Neural progenitor cell (in vitro differentiated cells): ENCODE measurements around the gene TUBB4B. TPM values are rescaled to one million over a fixed set of nuclear protein-coding genes. Genes with fewer than 3 reads are reported as not detected.

Source experiments
- DNase-seq: peaks from one replicate; pipeline ENCODE4 v3.0.0-alpha.2; 2016; ENCODE audit warnings: low spot score
- H2AFZ ChIP-seq: fragments of 200-600 bp; sonication (generic); replicated peaks from 2 replicates; pipeline ENCODE4 v1.6.1; 2016; ENCODE audit warnings: antibody characterized with exemption
- H3F3A ChIP-seq: fragments of 200-600 bp; sonication (generic); 2 replicates; pipeline ENCODE4 v1.6.1; 2016; ENCODE audit warnings: antibody characterized with exemption, low read depth
- H3K27ac ChIP-seq: fragments of 200-600 bp; sonication (generic); 2 replicates; pipeline ENCODE4 v1.5.1; 2016; ENCODE audit warnings: mild to moderate bottlenecking
- H3K27me3 ChIP-seq: fragments of 200-600 bp; sonication (generic); 2 replicates; pipeline ENCODE4 v1.6.1; 2016; ENCODE audit warnings: mild to moderate bottlenecking, moderate library complexity
- H3K36me3 ChIP-seq: fragments of 200-600 bp; sonication (generic); 2 replicates; pipeline ENCODE4 v1.5.1; 2016
- H3K4me1 ChIP-seq: fragments of 200-600 bp; sonication (generic); 2 replicates; pipeline ENCODE4 v1.6.1; 2016; ENCODE audit warnings: mixed run types
- H3K4me2 ChIP-seq: fragments of 200-600 bp; sonication (generic); 2 replicates; pipeline ENCODE4 v1.6.1; 2016
- H3K4me3 ChIP-seq: fragments of 200-600 bp; sonication (generic); 2 replicates; pipeline ENCODE4 v1.5.1; 2016
- H3K79me2 ChIP-seq: fragments of 200-600 bp; sonication (generic); 2 replicates; pipeline ENCODE4 v1.6.1; 2016; ENCODE audit warnings: low read depth
- H3K9ac ChIP-seq: fragments of 200-600 bp; sonication (generic); 2 replicates; pipeline ENCODE4 v1.6.1; 2016
- H3K9me3 ChIP-seq: fragments of 200-600 bp; sonication (generic); 2 replicates; pipeline ENCODE4 v1.5.1; 2016; ENCODE audit warnings: low read depth
- H4K20me1 ChIP-seq: fragments of 200-600 bp; sonication (generic); 2 replicates; pipeline ENCODE4 v1.6.1; 2016; ENCODE audit warnings: low read depth
- H3K27ac Mint-ChIP-seq: 3 replicates; pipeline ENCODE4 v1.8.0; 2021; ENCODE audit warnings: mixed read lengths
- H3K27me3 Mint-ChIP-seq: 2 replicates; pipeline ENCODE4 v1.8.0; 2022; ENCODE audit warnings: low read depth, mild to moderate bottlenecking, inconsistent platforms, moderate library complexity, mixed read lengths; ENCODE audit not compliant: insufficient read depth
- H3K36me3 Mint-ChIP-seq: 3 replicates; pipeline ENCODE4 v1.8.0; 2021; ENCODE audit warnings: mixed read lengths
- H3K4me1 Mint-ChIP-seq: 3 replicates; pipeline ENCODE4 v1.8.0; 2021; ENCODE audit warnings: mixed read lengths
- H3K4me3 Mint-ChIP-seq: 3 replicates; pipeline ENCODE4 v1.8.0; 2021; ENCODE audit warnings: mild to moderate bottlenecking, moderate library complexity, mixed read lengths
- H3K9me3 Mint-ChIP-seq: 3 replicates; pipeline ENCODE4 v1.8.0; 2020; ENCODE audit warnings: mixed read lengths
- EZH2 ChIP-seq: fragments of 200-600 bp; sonication (generic); IDR thresholded peaks from 2 replicates; pipeline ENCODE4 v1.6.1; 2017; ENCODE audit warnings: antibody characterized with exemption, mild to moderate bottlenecking, moderate library complexity
- EZH2phosphoT487 ChIP-seq: fragments of 200-600 bp; sonication (generic); IDR thresholded peaks from 2 replicates; pipeline ENCODE4 v1.6.1; 2017; ENCODE audit warnings: antibody characterized with exemption
- total RNA-seq: library from RNA; depleted of rRNA; stranded (reverse); fragments of >200 nt; gene quantifications from 2 replicates; pipeline ENCODE4 v1.2.3, GENCODE V29; 2015; ENCODE audit warnings: low replicate concordance
- TF ChIP-seq, protein P1 (sequence below): fragments of 200-600 bp; sonication (generic); IDR thresholded peaks from 2 replicates; pipeline ENCODE4 v1.5.1; 2017; ENCODE audit warnings: antibody characterized with exemption, mild to moderate bottlenecking

Gene TUBB4B
- total RNA-seq, 1 donor from 2014 or later, result 183 TPM

DNA sequence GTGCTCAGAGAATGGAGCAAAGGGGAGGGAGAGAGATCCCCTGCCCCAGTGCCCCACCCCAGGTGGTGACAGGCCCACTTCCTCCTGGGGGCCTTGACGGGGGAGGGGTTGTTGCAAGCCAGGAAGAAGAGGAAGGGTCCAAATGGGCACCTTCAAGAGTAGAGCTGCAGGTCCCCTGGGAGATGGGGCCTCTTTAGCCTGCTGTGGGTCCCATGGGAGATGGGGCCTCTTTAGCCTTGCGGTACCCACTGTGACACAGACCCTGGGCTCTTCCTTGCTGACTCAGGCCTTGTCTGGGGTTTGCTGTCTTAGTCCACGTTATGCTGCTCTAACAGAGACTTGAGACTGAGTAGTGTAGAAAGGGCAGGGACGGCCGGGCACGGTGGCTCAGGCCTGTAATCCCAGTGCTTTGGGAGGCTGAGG is 26.9 kb downstream of the TUBB4B start:
- no peak for DNase-seq
- Mint-ChIP-seq H3K27me3 (no peaks in the 10 kb centered on the region), H3K27ac (no peak overlapping the region), H3K36me3 (peaks cover 8% of the 10 kb centered on the region), H3K4me3 (no peak overlapping the region), H3K9me3 (no peaks in the 10 kb centered on the region), H3K4me1 (no peaks in the 10 kb centered on the region)
- H3K27ac ChIP-seq, result no peak overlapping the region
- no peaks in the 10 kb centered on the region for H3K79me2 ChIP-seq
- no peak overlapping the region for H3K9ac ChIP-seq
- no peaks in the 10 kb centered on the region for H3K4me1 ChIP-seq
- TF ChIP-seq, protein P1, sequence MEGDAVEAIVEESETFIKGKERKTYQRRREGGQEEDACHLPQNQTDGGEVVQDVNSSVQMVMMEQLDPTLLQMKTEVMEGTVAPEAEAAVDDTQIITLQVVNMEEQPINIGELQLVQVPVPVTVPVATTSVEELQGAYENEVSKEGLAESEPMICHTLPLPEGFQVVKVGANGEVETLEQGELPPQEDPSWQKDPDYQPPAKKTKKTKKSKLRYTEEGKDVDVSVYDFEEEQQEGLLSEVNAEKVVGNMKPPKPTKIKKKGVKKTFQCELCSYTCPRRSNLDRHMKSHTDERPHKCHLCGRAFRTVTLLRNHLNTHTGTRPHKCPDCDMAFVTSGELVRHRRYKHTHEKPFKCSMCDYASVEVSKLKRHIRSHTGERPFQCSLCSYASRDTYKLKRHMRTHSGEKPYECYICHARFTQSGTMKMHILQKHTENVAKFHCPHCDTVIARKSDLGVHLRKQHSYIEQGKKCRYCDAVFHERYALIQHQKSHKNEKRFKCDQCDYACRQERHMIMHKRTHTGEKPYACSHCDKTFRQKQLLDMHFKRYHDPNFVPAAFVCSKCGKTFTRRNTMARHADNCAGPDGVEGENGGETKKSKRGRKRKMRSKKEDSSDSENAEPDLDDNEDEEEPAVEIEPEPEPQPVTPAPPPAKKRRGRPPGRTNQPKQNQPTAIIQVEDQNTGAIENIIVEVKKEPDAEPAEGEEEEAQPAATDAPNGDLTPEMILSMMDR, result no peak
- no peak for TF ChIP-seq EZH2phosphoT487
- TF ChIP-seq EZH2, result no peak
- no peak overlapping the region for H3K4me3 ChIP-seq
- no peaks in the 10 kb centered on the region for H3K9me3 ChIP-seq
- no peaks in the 10 kb centered on the region for H4K20me1 ChIP-seq
- no peak overlapping the region for H2AFZ ChIP-seq
- H3K27me3 ChIP-seq, result no peaks in the 10 kb centered on the region
- no peaks in the 10 kb centered on the region for H3F3A ChIP-seq
- H3K36me3 ChIP-seq, result no peaks in the 10 kb centered on the region
- no peak overlapping the region for H3K4me2 ChIP-seq

DNA sequence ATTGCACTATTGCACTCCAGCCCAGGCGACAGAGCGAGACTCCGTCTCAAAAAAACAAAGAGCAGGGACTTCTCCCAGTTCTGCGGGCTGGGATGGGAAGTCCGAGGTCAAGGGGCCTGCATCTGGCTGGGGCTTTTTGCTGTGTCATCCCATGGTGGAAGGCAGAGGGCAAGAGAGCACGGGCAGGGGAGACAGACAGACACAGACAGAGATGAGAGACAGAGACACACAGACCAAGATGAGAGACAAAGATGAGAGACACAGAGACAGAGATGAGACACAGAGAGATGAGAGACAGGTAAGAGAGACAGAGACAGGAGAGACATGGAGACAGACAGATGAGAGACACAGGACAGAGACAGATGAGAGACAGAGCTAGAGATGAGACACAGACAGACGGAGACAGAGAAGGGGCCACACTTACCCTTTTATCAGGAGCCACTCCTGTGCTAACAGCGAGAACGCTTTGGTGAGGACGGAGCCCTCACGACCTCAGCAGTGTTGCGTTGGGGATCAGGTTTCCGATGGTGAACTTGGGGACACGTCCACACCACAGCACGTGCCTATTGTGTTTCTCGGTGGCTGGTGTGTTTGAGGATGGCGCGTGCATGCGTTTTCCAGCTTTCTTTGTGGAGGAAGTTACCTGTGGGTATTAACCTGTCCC is 27.6 kb downstream of the TUBB4B start:
- no peaks in the 10 kb centered on the region for H3K27me3 Mint-ChIP-seq
- Histone ChIP-seq H3K27me3 (no peaks in the 10 kb centered on the region), H2AFZ (no peak overlapping the region), H4K20me1 (no peaks in the 10 kb centered on the region), H3F3A (no peaks in the 10 kb centered on the region), H3K4me3 (no peak overlapping the region), H3K4me1 (no peaks in the 10 kb centered on the region), H3K4me2 (no peak overlapping the region), H3K36me3 (no peaks in the 10 kb centered on the region), H3K9me3 (no peaks in the 10 kb centered on the region), H3K9ac (no peak overlapping the region), H3K79me2 (no peaks in the 10 kb centered on the region), H3K27ac (no peak overlapping the region)
- TF ChIP-seq EZH2, result no peak
- TF ChIP-seq, protein P1, result no peak
- no peak for TF ChIP-seq EZH2phosphoT487
- DNase-seq, result no peak
- H3K27ac Mint-ChIP-seq, result no peak overlapping the region
- no peaks in the 10 kb centered on the region for H3K4me1 Mint-ChIP-seq
- H3K9me3 Mint-ChIP-seq, result no peaks in the 10 kb centered on the region
- no peak overlapping the region for H3K4me3 Mint-ChIP-seq
- peaks cover 8% of the 10 kb centered on the region for H3K36me3 Mint-ChIP-seq

- H3K4me1 Mint-ChIP-seq, result no peaks in the 10 kb centered on the region
- TF ChIP-seq EZH2phosphoT487, result no peak
- TF ChIP-seq, protein P1, result no peak
- TF ChIP-seq EZH2, result no peak
- Histone ChIP-seq H3K9me3 (no peaks in the 10 kb centered on the region), H3K27me3 (no peaks in the 10 kb centered on the region), H3K4me3 (no peak overlapping the region), H3K79me2 (no peaks in the 10 kb centered on the region), H3K9ac (no peak overlapping the region), H2AFZ (no peak overlapping the region), H3K36me3 (no peaks in the 10 kb centered on the region), H3F3A (no peaks in the 10 kb centered on the region), H3K27ac (no peak overlapping the region), H3K4me1 (no peaks in the 10 kb centered on the region), H3K4me2 (no peak overlapping the region), H4K20me1 (no peaks in the 10 kb centered on the region)
- H3K4me3 Mint-ChIP-seq, result no peak overlapping the region
- no peak overlapping the region for H3K27ac Mint-ChIP-seq
- H3K9me3 Mint-ChIP-seq, result no peaks in the 10 kb centered on the region
- DNase-seq, result no peak
- peaks cover 8% of the 10 kb centered on the region for H3K36me3 Mint-ChIP-seq
- peaks cover under 1% of the 10 kb centered on the region for H3K27me3 Mint-ChIP-seq
Measured at GRCh38 chr9:137269231-137269772, 28.2 kb downstream of the TUBB4B start.
